H9 (cell line): ENCODE measurements around the gene PTPRJ. TPM values are rescaled to one million over a fixed set of nuclear protein-coding genes. Genes with fewer than 3 reads are reported as not detected.

Experiments
- DNase-seq: peaks from one replicate; pipeline ENCODE4 v3.0.0-alpha.2; 2017
- H2AFZ ChIP-seq: one replicate; pipeline ENCODE4 v1.6.1; 2013; ENCODE audit warnings: mild to moderate bottlenecking, low read length, control low read depth, moderate library complexity
- H2AK5ac ChIP-seq: 2 replicates; pipeline ENCODE4 v1.6.1; 2013; ENCODE audit warnings: low read length, control low read depth, mixed read lengths; ENCODE audit not compliant: insufficient read length
- H2BK120ac ChIP-seq: one replicate; pipeline ENCODE4 v1.6.1; 2013; ENCODE audit warnings: low read depth, mild to moderate bottlenecking, low read length, control low read depth, inconsistent platforms; ENCODE audit not compliant: poor library complexity, severe bottlenecking
- H2BK12ac ChIP-seq: 2 replicates; pipeline ENCODE4 v1.6.1; 2013; ENCODE audit warnings: low read length, control low read depth, mixed read lengths, low read depth; ENCODE audit not compliant: insufficient read length
- H2BK15ac ChIP-seq: 2 replicates; pipeline ENCODE4 v1.6.1; 2013; ENCODE audit warnings: low read depth, low read length, control low read depth
- H2BK20ac ChIP-seq: one replicate; pipeline ENCODE4 v1.6.1; 2013; ENCODE audit warnings: low read depth, mild to moderate bottlenecking, low read length, control low read depth, inconsistent platforms; ENCODE audit not compliant: poor library complexity, severe bottlenecking
- H2BK5ac ChIP-seq: 2 replicates; pipeline ENCODE4 v1.6.1; 2013; ENCODE audit warnings: low read length, control low read depth, mixed read lengths; ENCODE audit not compliant: insufficient read length
- H3K14ac ChIP-seq: 2 replicates; pipeline ENCODE4 v1.6.1; 2013; ENCODE audit warnings: low read length, control low read depth; ENCODE audit not compliant: insufficient read depth
- H3K18ac ChIP-seq: 2 replicates; pipeline ENCODE4 v1.6.1; 2013; ENCODE audit warnings: low read depth, mild to moderate bottlenecking, mixed read lengths, low read length, control low read depth; ENCODE audit not compliant: insufficient read length
- H3K23ac ChIP-seq: 2 replicates; pipeline ENCODE4 v1.6.1; 2013; ENCODE audit warnings: low read length, control low read depth, mixed read lengths, low read depth; ENCODE audit not compliant: insufficient read length
- H3K23me2 ChIP-seq: 2 replicates; pipeline ENCODE4 v1.6.1; 2013; ENCODE audit warnings: low read depth, mild to moderate bottlenecking, mixed read lengths, low read length, control low read depth; ENCODE audit not compliant: insufficient read length, poor library complexity, severe bottlenecking
- H3K27ac ChIP-seq: 2 replicates; pipeline ENCODE4 v1.5.1; 2013; ENCODE audit warnings: low read length, control low read depth, mixed read lengths, low read depth; ENCODE audit not compliant: insufficient read length
- H3K27me3 ChIP-seq: 2 replicates; pipeline ENCODE4 v1.6.1; 2013; ENCODE audit warnings: low read length, control low read depth, inconsistent platforms; ENCODE audit not compliant: insufficient read depth
- H3K4ac ChIP-seq: 2 replicates; pipeline ENCODE4 v1.6.1; 2013; ENCODE audit warnings: low read depth, mild to moderate bottlenecking, control low read depth, inconsistent platforms, low read length, moderate library complexity
- H3K4me1 ChIP-seq: 2 replicates; pipeline ENCODE4 v1.6.1; 2013; ENCODE audit warnings: low read length, control low read depth, inconsistent platforms; ENCODE audit not compliant: insufficient read depth
- H3K4me2 ChIP-seq: 2 replicates; pipeline ENCODE4 v1.6.1; 2013; ENCODE audit warnings: low read length, control low read depth, mixed read lengths; ENCODE audit not compliant: insufficient read length, insufficient read depth
- H3K56ac ChIP-seq: 2 replicates; pipeline ENCODE4 v1.6.1; 2013; ENCODE audit warnings: low read depth, mild to moderate bottlenecking, mixed read lengths, low read length, control low read depth; ENCODE audit not compliant: insufficient read length
- H3K79me1 ChIP-seq: 2 replicates; pipeline ENCODE4 v1.6.1; 2013; ENCODE audit warnings: low read depth, mild to moderate bottlenecking, moderate library complexity, low read length, control low read depth, inconsistent platforms; ENCODE audit not compliant: insufficient read depth, poor library complexity, severe bottlenecking
- H3K79me2 ChIP-seq: 2 replicates; pipeline ENCODE4 v1.6.1; 2013; ENCODE audit warnings: low read length, control low read depth, inconsistent platforms; ENCODE audit not compliant: insufficient read depth
- H3K9ac ChIP-seq: 2 replicates; pipeline ENCODE4 v1.6.1; 2013; ENCODE audit warnings: low read length, control low read depth, mixed read lengths; ENCODE audit not compliant: insufficient read length; ENCODE audit errors: extremely low read depth
- H3K9me3 ChIP-seq: one replicate; pipeline ENCODE4 v1.6.1; 2013; ENCODE audit warnings: low read depth, low read length, inconsistent platforms; ENCODE audit not compliant: control insufficient read depth
- H3T11ph ChIP-seq: one replicate; pipeline ENCODE4 v1.6.1; 2013; ENCODE audit warnings: mild to moderate bottlenecking, low read length, control low read depth, inconsistent platforms
- H4K20me1 ChIP-seq: one replicate; pipeline ENCODE4 v1.6.1; 2013; ENCODE audit not compliant: control insufficient read depth, insufficient read length, insufficient read depth
- H4K5ac ChIP-seq: 2 replicates; pipeline ENCODE4 v1.6.1; 2013; ENCODE audit warnings: low read depth, mild to moderate bottlenecking, mixed read lengths, low read length, control low read depth; ENCODE audit not compliant: insufficient read length
- H4K8ac ChIP-seq: replicated peaks from 2 replicates; pipeline ENCODE4 v1.6.1; 2013; ENCODE audit warnings: low read length, control low read depth, mixed read lengths, low read depth; ENCODE audit not compliant: insufficient read length
- H4K91ac ChIP-seq: 2 replicates; pipeline ENCODE4 v1.6.1; 2013; ENCODE audit warnings: low read depth, mild to moderate bottlenecking, moderate library complexity, mixed read lengths, low read length, control low read depth; ENCODE audit not compliant: insufficient read length
- H3K27ac Mint-ChIP-seq, 3 experiments: 2 replicates in 2 of 3; 3 replicates in 1 of 3; pipeline ENCODE4 v1.8.0; 2020 to 2021; ENCODE audit warnings: mixed read lengths in 3 of 3, mild to moderate bottlenecking in 1 of 3, moderate library complexity in 1 of 3
- H3K27me3 Mint-ChIP-seq: 2 replicates; pipeline ENCODE4 v1.8.0; 2021; ENCODE audit warnings: low read depth, mild to moderate bottlenecking, moderate library complexity, mixed read lengths
- H3K36me3 Mint-ChIP-seq, 3 experiments: 2 replicates in 2 of 3; 3 replicates in 1 of 3; pipeline ENCODE4 v1.8.0; 2020 to 2021; ENCODE audit warnings: low read depth in 3 of 3, mixed read lengths in 3 of 3; ENCODE audit not compliant: insufficient read depth in 1 of 3
- H3K4me1 Mint-ChIP-seq, 2 experiments: 2 replicates each; pipeline ENCODE4 v1.8.0; 2020; ENCODE audit warnings: mixed read lengths in 2 of 2
- H3K4me3 Mint-ChIP-seq, 2 experiments: 2 replicates in 1 of 2; 3 replicates in 1 of 2; pipeline ENCODE4 v1.8.0; 2020 to 2021; ENCODE audit warnings: mild to moderate bottlenecking in 2 of 2, mixed read lengths in 2 of 2, moderate library complexity in 1 of 2
- H3K9me3 Mint-ChIP-seq, 2 experiments: 2 replicates in 1 of 2; 3 replicates in 1 of 2; pipeline ENCODE4 v1.8.0; 2020; ENCODE audit warnings: mild to moderate bottlenecking in 2 of 2, mixed read lengths in 2 of 2, moderate library complexity in 1 of 2
- CTCF ChIP-seq: fragments of 200-600 bp; sonication (generic); conservative IDR thresholded peaks from 3 replicates; pipeline ENCODE4 v1.8.0; 2021; ENCODE audit warnings: antibody characterized with exemption, mild to moderate bottlenecking
- WGBS: extraction: QIAGEN DNeasy Blood & Tissue Kit; methylation state at CpG from one replicate; pipeline ENCODE4 v1.1.7; 2013; ENCODE audit warnings: missing lambda C conversion rate, low lambda C conversion rate, mixed read lengths; ENCODE audit not compliant: insufficient read length; ENCODE audit errors: extremely low coverage; 5-methylcytosine and 5-hydroxymethylcytosine counted together
- total RNA-seq: library from RNA; stranded (reverse); gene quantifications from 2 replicates; pipeline ENCODE4 v1.2.1, GENCODE V29; 2021

Gene PTPRJ
- total RNA-seq, 1 experiment from 2014 or later: 10.6 TPM

GRCh38 chr11:48078689-48079088 lies 98.3 kb downstream of the PTPRJ start:
- Histone ChIP-seq H3K9ac (no peak overlapping the region), H2AFZ (no peak overlapping the region), H3K27me3 (no peaks in the 10 kb centered on the region), H3K18ac (no peak overlapping the region), H4K5ac (no peak overlapping the region), H3K4me1 (peaks cover 3% of the 10 kb centered on the region; the same call in 1 of the 2 replicates), H4K8ac (no peak overlapping the region), H3K23ac (no peak overlapping the region), H3K14ac (no peak overlapping the region), H4K20me1 (no peaks in the 10 kb centered on the region), H3K56ac (no peak overlapping the region), H3T11ph (no peak overlapping the region), H3K27ac (no peak overlapping the region), H4K91ac (no peak overlapping the region), H3K9me3 (no peaks in the 10 kb centered on the region), H2BK15ac (no peak overlapping the region), H3K4ac (no peak overlapping the region), H2BK5ac (no peak overlapping the region), H3K79me1 (no peaks in the 10 kb centered on the region), H3K79me2 (no peaks in the 10 kb centered on the region), H2BK20ac (no peak overlapping the region), H3K23me2 (no peaks in the 10 kb centered on the region), H2BK120ac (no peak overlapping the region), H3K4me2 (no peak overlapping the region), H2AK5ac (no peak overlapping the region), H2BK12ac (no peak overlapping the region)
- Mint-ChIP-seq H3K4me1 (peaks cover 7 to 19% of the 10 kb centered on the region in 2 experiments), H3K27me3 (no peaks in the 10 kb centered on the region), H3K27ac (no peak overlapping the region), H3K36me3 (no peaks in the 10 kb centered on the region; a peak in 1 of 7 replicates), H3K9me3 (no peaks in the 10 kb centered on the region), H3K4me3 (no peak overlapping the region)
- TF ChIP-seq CTCF: no peak
- WGBS: no CpG with 5 or more reads among the region's 1 CpG
- DNase-seq: no peak
